Adrenal gland (tissue), 5 donors: ENCODE measurements around the gene EXTL1.

Experiments used
- CTCF ChIP-seq, 6 experiments: fragments of 450-650 bp in 4 of 6; fragments of 200-600 bp in 2 of 6; sonication (generic) in 1 of 6; IDR thresholded peaks; 1 replicate in 5 of 6; 2 replicates in 1 of 6; pipeline versions ENCODE4 v1.5.1 to v1.8.0; 2016 to 2021; ENCODE audit warnings: antibody characterized with exemption in 6 of 6, mild to moderate bottlenecking in 2 of 6, moderate library complexity in 1 of 6
- POLR2A ChIP-seq, 2 donors: fragments of 450-650 bp; IDR thresholded peaks; one replicate each; pipeline ENCODE4 v1.6.1; 2017; ENCODE audit warnings: antibody characterized with exemption in 2 of 2, mild to moderate bottlenecking in 2 of 2, moderate library complexity in 1 of 2
- donor health status: DM: no; HTN: no; CAD: no.

- no peak for TF ChIP-seq CTCF (IDR thresholded peaks at IDR 0.05)
- no peak for TF ChIP-seq POLR2A (IDR thresholded peaks at IDR 0.05)
Measured at GRCh38 chr1:26045722-26046245, 24.2 kb downstream of the EXTL1 start, which contains the start of gene SLC30A2.
